ENCODE results near the gene CLEC6A. TPM values are rescaled to one million over a fixed set of nuclear protein-coding genes. Genes with fewer than 3 reads are reported as not detected.

CLEC6A gene
- total RNA-seq, 1 experiment from 2014 or later, result 0.17 TPM

GRCh38 chr12:8445731-8446130, 10.0 kb upstream of the CLEC6A start:
- TF ChIP-seq, protein P1, sequence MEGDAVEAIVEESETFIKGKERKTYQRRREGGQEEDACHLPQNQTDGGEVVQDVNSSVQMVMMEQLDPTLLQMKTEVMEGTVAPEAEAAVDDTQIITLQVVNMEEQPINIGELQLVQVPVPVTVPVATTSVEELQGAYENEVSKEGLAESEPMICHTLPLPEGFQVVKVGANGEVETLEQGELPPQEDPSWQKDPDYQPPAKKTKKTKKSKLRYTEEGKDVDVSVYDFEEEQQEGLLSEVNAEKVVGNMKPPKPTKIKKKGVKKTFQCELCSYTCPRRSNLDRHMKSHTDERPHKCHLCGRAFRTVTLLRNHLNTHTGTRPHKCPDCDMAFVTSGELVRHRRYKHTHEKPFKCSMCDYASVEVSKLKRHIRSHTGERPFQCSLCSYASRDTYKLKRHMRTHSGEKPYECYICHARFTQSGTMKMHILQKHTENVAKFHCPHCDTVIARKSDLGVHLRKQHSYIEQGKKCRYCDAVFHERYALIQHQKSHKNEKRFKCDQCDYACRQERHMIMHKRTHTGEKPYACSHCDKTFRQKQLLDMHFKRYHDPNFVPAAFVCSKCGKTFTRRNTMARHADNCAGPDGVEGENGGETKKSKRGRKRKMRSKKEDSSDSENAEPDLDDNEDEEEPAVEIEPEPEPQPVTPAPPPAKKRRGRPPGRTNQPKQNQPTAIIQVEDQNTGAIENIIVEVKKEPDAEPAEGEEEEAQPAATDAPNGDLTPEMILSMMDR (conservative IDR thresholded peaks at IDR 0.05), result no peak
- no peaks in the 10 kb centered on the region for H3K4me1 ChIP-seq (ENCODE audit: insufficient read depth, low read length)
- no peaks in the 10 kb centered on the region for H3K9me3 ChIP-seq (ENCODE audit: control insufficient read depth, low read depth, low read length)
- no peak overlapping the region for H2BK120ac ChIP-seq (ENCODE audit: low read depth, low read length, poor library complexity, severe bottlenecking)
- no peak overlapping the region for H2AFZ ChIP-seq (ENCODE audit: low read length)
- no peak overlapping the region for H4K91ac ChIP-seq (ENCODE audit: insufficient read length, low read depth, low read length)
- Mint-ChIP-seq H3K27ac (no peak overlapping the region), H3K4me1 (peaks cover 9 to 23% of the 10 kb centered on the region in 2 experiments), H3K27me3 (ENCODE audit: low read depth) (no peaks in the 10 kb centered on the region), H3K36me3 (ENCODE audit: insufficient read depth in 1 of 3, low read depth in 3 of 3) (no peaks in the 10 kb centered on the region), H3K4me3 (no peak overlapping the region), H3K9me3 (no peaks in the 10 kb centered on the region)
- no peaks in the 10 kb centered on the region for H3K27me3 ChIP-seq (ENCODE audit: insufficient read depth, low read length)
- H2AK5ac ChIP-seq (ENCODE audit: insufficient read length, low read length), result no peak overlapping the region
- no peak overlapping the region for H2BK20ac ChIP-seq (ENCODE audit: low read depth, low read length, poor library complexity, severe bottlenecking)
- H4K20me1 ChIP-seq (ENCODE audit: control insufficient read depth, insufficient read depth, insufficient read length), result no peaks in the 10 kb centered on the region
- no peak overlapping the region for H4K5ac ChIP-seq (ENCODE audit: insufficient read length, low read depth, low read length)
- no peak overlapping the region for H3K27ac ChIP-seq (ENCODE audit: insufficient read length, low read depth, low read length)
- no peak overlapping the region for H2BK12ac ChIP-seq (ENCODE audit: insufficient read length, low read depth, low read length)
- no peak overlapping the region for H3K18ac ChIP-seq (ENCODE audit: insufficient read length, low read depth, low read length)
- H2BK15ac ChIP-seq (ENCODE audit: low read depth, low read length), result no peak overlapping the region
- no peak overlapping the region for H3T11ph ChIP-seq (ENCODE audit: low read length)
- no peaks in the 10 kb centered on the region for H3K23me2 ChIP-seq (ENCODE audit: insufficient read length, low read depth, low read length, poor library complexity, severe bottlenecking)
- H3K79me2 ChIP-seq (ENCODE audit: insufficient read depth, low read length), result no peaks in the 10 kb centered on the region
- H3K4me2 ChIP-seq (ENCODE audit: insufficient read depth, insufficient read length, low read length), result no peak overlapping the region
- H3K4ac ChIP-seq (ENCODE audit: low read depth, low read length), result no peak overlapping the region
- no peak overlapping the region for H4K8ac ChIP-seq (replicated peaks; ENCODE audit: insufficient read length, low read depth, low read length)
- DNase-seq, result no peak
- H3K79me1 ChIP-seq (ENCODE audit: insufficient read depth, low read depth, low read length, poor library complexity, severe bottlenecking), result no peaks in the 10 kb centered on the region
- no peak overlapping the region for H2BK5ac ChIP-seq (ENCODE audit: insufficient read length, low read length)
- no peak overlapping the region for H3K56ac ChIP-seq (ENCODE audit: insufficient read length, low read depth, low read length)
- H3K14ac ChIP-seq (ENCODE audit: insufficient read depth, low read length), result no peak overlapping the region
- H3K23ac ChIP-seq (ENCODE audit: insufficient read length, low read depth, low read length), result no peak overlapping the region
- WGBS (ENCODE audit: extremely low coverage, insufficient read length, low lambda C conversion rate), result no CpG with 5 or more reads among the region's 2 CpGs
- H3K9ac ChIP-seq (ENCODE audit: extremely low read depth, insufficient read length, low read length), result no peak overlapping the region

Measured in H9 (cell line).